ENCODE data around the gene HRH1.

HRH1 gene

GRCh38 chr3:11195201-11195600 is 40.9 kb downstream of the HRH1 start:
- no peak for TF ChIP-seq CTCF (IDR thresholded peaks at IDR 0.05; ENCODE audit: extremely low read depth, missing control alignments)
- no peak for DNase-seq (ENCODE audit: low spot score)

GRCh38 chr3:11195721-11196332 is 41.5 kb downstream of the HRH1 start:
- no peak for DNase-seq (ENCODE audit: low spot score)
- TF ChIP-seq CTCF (IDR thresholded peaks at IDR 0.05; ENCODE audit: extremely low read depth, missing control alignments) = no peak

- no peak for TF ChIP-seq CTCF (IDR thresholded peaks at IDR 0.05; ENCODE audit: extremely low read depth, missing control alignments)
- DNase-seq (ENCODE audit: low spot score) = no peak
Observed at GRCh38 chr3:11197484-11197883, 43.2 kb downstream of the HRH1 start.

GRCh38 chr3:11198070-11198469 is 43.8 kb downstream of the HRH1 start:
- TF ChIP-seq CTCF (IDR thresholded peaks at IDR 0.05; ENCODE audit: extremely low read depth, missing control alignments) = no peak
- DNase-seq (ENCODE audit: low spot score) = no peak

GRCh38 chr3:11198495-11198894 is 44.2 kb downstream of the HRH1 start:
- TF ChIP-seq CTCF (IDR thresholded peaks at IDR 0.05; ENCODE audit: extremely low read depth, missing control alignments) = no peak

GRCh38 chr3:11199902-11200845 is 45.9 kb downstream of the HRH1 start:
- no peak for TF ChIP-seq CTCF (IDR thresholded peaks at IDR 0.05; ENCODE audit: extremely low read depth, missing control alignments)
- DNase-seq (ENCODE audit: low spot score) = no peak

More at GRCh38 chr3:11198495-11198894, 44.2 kb downstream of the HRH1 start:
- DNase-seq (ENCODE audit: low spot score) = no peak

Measured in GM20000 (cell line).